Sigmoid colon (tissue), 4 donors: ENCODE data around the gene STPG3.
A peak's percentile ranks its signal among the peaks of the same experiment; 100 is the strongest.

ENCODE experiments used
- EP300 ChIP-seq, 4 donors: sonication (generic); formaldehyde crosslinking; IDR thresholded peaks; one replicate each; pipeline ENCODE4 v1.6.1; 2017; ENCODE audit warnings: antibody characterized with exemption in 4 of 4
- POLR2A ChIP-seq, 2 donors: fragments of 450-650 bp; IDR thresholded peaks; one replicate each; pipeline ENCODE4 v1.6.1; 2016; ENCODE audit warnings: antibody characterized with exemption in 2 of 2, mild to moderate bottlenecking in 2 of 2, moderate library complexity in 2 of 2
- POLR2AphosphoS5 ChIP-seq, 4 donors: sonication (generic); formaldehyde crosslinking; IDR thresholded peaks; one replicate each; pipeline ENCODE4 v1.6.1; 2017; ENCODE audit warnings: antibody characterized with exemption in 4 of 4
- TF ChIP-seq, protein P1 (sequence below), 4 experiments: fragments of 450-650 bp in 3 of 4; fragments of 200-600 bp in 1 of 4; IDR thresholded peaks; one replicate each; pipeline ENCODE4 v1.5.1; 2016 to 2019; ENCODE audit warnings: antibody characterized with exemption in 4 of 4, mild to moderate bottlenecking in 3 of 4, moderate library complexity in 2 of 4

- no peak for TF ChIP-seq EP300 (IDR thresholded peaks at IDR 0.05)
- TF ChIP-seq, protein P1, sequence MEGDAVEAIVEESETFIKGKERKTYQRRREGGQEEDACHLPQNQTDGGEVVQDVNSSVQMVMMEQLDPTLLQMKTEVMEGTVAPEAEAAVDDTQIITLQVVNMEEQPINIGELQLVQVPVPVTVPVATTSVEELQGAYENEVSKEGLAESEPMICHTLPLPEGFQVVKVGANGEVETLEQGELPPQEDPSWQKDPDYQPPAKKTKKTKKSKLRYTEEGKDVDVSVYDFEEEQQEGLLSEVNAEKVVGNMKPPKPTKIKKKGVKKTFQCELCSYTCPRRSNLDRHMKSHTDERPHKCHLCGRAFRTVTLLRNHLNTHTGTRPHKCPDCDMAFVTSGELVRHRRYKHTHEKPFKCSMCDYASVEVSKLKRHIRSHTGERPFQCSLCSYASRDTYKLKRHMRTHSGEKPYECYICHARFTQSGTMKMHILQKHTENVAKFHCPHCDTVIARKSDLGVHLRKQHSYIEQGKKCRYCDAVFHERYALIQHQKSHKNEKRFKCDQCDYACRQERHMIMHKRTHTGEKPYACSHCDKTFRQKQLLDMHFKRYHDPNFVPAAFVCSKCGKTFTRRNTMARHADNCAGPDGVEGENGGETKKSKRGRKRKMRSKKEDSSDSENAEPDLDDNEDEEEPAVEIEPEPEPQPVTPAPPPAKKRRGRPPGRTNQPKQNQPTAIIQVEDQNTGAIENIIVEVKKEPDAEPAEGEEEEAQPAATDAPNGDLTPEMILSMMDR (IDR thresholded peaks at IDR 0.05): no peak
- no peak for TF ChIP-seq POLR2A (IDR thresholded peaks at IDR 0.05)
- peak in 1 of 4 donors; percentile 32 for TF ChIP-seq POLR2AphosphoS5 (IDR thresholded peaks at IDR 0.05)
These were observed 32.3 kb upstream of the STPG3 start for GRCh38 chr9:137218754-137219271.
